ENCODE results near the gene RASAL2.
A peak's percentile ranks its signal among the peaks of the same experiment; 100 is the strongest.

Gene RASAL2

DNA sequence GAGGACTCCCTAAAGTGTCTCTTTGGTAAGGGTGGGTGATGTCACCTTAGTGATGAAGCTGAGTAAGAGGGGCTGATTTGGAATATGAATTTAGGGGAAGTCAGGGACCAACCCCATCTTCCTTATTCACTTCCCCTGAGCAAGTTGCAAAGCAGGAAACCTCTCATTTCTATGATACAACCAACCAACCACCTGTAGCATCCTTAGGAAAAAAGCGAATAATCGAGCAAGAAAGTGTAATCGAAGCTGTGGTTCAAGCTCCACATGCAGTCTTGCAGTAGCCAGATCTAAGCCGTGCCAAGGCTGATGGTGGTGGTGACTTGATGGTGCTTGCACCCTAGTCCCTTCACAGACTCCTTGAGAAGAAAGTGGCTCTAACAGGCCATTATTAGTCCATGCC, 422.2 kb downstream of the RASAL2 start:
- no peak for DNase-seq (ENCODE audit: low spot score)

DNA sequence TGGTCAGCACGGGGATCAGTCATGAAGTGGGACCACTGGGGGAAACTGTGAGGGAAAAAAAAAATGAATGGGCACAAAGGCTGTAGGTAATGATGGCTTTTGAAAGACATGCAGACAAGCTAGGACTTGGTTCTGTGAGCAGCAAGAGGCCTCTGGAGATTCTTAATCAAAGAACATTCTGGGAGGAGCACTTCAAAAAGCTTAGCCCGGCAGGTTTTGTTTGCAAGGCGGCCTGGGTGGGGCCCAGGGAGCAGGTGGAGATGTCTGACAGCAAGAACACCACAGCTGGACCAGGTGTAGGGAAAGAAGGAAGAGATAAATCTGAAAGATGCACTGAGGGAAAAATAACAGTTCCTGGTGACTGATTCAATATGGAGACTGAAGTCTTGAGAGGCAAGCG, 425.0 kb downstream of the RASAL2 start:
- no peak for DNase-seq (ENCODE audit: low spot score)

DNA sequence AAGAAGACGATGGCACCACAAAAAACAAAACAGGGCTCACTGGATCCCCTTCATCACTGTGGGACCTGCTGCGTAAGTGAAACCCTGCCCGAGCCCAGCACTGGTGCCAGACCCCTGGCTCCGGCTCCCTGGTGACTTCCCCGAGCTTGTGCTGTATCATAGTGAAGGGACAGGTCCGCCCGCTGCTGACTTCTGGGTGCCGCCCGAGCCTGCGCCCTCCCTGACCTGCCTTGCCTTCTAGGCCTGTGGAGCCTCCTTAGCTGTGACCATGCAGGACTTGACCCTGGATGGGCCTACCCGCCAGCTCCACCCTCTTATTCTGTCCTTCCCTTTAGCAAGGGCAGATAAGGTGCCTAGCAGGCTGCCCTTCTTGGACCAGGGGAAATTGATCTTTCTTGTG, 426.9 kb downstream of the RASAL2 start:
- no peak for DNase-seq (ENCODE audit: low spot score)

GRCh38 chr1:178521241-178521640, 427.3 kb downstream of the RASAL2 start:
- DNase-seq (ENCODE audit: low spot score) = no peak

DNA sequence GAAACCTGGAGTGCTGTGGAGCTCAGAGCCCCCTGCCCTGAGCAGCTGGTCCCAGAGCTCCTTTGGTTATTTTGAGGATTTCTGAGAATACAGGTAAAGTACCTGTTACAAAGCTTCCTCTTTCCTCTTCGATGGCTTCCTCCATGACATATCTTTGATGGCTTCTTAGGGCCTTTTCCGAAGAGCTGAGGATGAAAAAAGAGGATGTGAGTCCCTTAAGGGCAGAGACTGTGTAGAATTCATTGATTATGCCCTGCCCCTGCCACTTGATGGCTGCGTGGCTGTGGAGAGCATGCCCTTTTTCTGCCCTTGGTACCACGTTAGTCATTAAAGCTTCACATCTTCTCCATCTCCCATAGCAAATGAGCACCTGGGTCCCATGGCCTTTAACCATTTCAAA, 433.2 kb downstream of the RASAL2 start:
- DNase-seq (ENCODE audit: low spot score) = no peak

DNA sequence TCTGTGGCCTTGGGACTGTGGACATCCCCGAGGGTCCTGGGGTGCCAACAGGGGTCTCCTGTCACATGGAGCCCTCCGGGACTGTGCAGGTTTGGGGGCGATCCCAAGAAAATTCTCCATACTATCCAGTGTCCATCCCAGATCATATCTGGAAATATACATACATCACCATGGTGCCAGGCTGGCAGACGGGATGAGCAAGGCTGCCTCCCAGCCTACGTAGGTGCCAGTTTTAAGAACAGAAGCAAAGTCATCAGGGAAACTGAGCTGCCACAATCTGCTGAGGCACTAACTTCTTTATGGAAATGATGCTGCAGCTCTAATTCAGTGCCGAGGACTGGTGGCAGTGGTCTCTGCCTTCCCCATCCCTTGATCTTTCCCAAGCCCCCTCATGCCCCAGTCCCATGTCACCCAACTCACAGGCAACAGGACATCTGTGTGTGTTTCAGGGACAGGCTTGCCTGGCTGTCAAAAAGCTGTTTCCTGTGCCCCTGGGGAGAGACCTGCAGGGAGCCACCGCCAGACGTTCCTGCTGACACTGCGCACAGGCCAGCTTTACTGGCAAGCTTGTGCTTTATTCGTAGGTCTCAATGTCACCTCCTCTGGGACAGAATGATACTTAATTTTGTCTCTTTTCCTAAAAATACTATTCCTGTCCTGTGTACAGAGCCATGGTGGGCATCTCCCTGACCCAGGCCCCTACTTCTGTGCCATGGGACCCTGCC, 434.5 kb downstream of the RASAL2 start:
- DNase-seq (ENCODE audit: low spot score) = no peak

DNA sequence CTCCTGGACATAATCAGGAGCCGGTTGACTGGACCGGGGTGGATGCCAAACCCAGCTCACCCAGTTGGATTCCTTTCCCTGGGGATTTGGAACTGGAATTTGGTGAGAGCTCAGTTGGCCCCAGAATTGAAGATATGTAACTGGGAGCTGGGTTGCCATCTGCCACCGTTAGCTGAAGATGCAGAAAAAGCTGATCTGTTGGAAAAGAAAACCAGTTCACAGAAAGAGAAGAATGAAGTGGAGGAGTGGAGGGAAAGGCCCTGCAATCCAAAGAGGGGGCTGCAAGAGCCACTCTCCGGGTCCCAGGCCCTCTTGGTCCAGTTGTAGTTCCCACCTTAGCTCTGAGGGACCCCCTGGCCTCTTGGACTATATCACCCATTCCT, 435.0 kb downstream of the RASAL2 start:
- DNase-seq (ENCODE audit: low spot score) = no peak

GRCh38 chr1:178529364-178530036, 435.6 kb downstream of the RASAL2 start:
- no peak for DNase-seq (ENCODE audit: low spot score)

DNA sequence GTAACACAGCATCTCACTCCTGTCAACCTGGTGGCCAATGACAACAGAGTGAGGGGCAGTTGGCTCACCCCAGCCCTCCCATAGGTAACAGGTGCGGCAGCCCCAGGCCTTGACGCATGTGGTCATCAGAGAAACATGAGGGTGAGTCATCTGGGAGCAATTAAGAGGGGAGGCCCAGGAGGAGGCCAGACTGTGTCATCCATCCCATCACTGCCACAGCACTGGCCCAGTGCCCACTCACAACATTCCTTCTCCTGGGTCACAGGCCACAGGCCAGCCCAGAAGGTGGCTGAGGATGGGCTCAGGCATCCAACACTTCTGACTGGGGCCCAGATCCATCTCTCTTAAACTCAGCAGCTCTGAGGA, 436.1 kb downstream of the RASAL2 start:
- DNase-seq (ENCODE audit: low spot score) = no peak

DNA sequence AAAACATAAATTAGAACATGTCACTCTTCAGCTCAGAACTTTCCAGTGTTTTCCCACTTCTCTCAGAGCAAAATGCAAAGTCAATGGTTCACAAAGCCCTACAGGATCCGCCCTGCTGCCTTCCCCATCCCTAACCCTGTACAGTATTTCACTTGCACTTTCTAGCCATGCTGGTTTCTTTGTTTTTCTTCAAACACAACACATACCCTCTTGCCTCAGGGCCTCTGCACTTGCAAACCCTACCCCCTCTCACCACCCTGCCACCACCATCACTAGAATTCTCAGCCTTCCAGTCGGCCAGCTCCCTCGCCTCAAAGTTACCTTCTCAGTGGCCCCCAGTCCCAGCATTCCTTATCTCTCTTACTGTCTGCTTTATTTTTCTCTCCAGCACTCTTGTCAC, 436.6 kb downstream of the RASAL2 start:
- DNase-seq (ENCODE audit: low spot score) = no peak

GRCh38 chr1:178531887-178532286, 438.0 kb downstream of the RASAL2 start:
- DNase-seq (ENCODE audit: low spot score) = no peak

DNA sequence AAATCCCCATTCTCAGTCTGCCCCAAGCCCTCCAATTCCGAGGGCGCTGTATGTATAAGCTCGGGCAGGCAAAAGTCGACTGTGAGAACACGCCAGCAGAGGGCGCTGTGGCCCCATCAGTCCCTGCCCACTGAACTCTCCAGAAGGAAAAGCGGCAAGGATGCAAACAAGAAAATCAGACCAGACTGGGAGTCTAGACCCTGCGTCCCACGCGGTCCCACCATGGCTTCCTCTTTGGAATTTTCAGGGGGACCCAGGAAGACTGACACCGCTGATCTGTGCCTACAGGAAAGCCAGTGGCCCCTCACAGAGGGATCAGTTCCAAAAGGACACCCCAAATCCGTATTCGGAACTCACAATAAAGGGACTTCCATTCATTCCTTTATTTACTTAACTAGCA, 438.5 kb downstream of the RASAL2 start:
- peak; percentile 89 for DNase-seq (ENCODE audit: low spot score)

DNA sequence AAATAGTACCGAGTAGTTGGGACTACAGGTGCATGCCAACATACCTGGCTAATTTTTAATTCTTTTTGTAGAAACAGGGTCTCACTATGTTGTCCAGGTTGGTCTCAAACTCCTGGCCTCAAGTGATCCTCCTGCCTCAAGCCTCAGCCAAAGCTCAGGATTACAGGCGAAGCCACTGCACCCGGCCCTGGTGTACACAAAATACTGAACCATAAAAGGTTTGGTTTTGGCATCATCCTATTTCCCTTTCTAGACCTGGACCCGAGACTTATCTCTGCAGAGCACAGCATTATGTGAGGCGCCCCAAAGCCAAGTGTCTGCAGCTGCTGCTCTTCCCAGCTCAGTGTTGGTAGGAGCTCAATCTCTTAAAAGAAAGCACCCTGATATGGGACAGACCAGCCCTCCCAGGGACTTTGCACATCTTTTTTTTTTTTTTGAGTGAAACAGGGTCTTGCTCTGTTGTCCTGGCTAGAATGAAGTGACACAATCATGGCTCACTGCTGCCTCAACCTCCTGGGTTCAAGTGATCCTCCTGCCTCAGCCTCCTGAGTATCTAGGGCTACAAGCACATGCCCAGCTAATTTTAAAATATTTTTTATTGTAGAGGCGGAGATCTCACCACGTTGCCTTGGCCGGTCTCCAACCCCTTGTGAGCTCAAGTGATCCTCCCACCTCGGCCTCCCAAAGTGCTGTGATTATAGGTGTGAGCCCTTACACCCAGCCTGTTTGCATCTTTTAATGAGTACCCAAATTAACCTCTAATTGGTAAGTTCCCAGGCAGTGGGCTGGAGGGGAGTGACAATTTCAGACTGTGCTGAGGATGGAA, 439.4 kb downstream of the RASAL2 start:
- peak; percentile 51 for DNase-seq (ENCODE audit: low spot score)
